OCI-LY3 (cell line): Measurements from ENCODE around the gene HSP90B1.

Experiments used
- CTCF ChIP-seq: fragments of 200-600, 300-600 bp; sonication (generic); IDR thresholded peaks from 2 replicates; pipeline ENCODE4 v1.5.1; 2014; ENCODE audit warnings: antibody characterized with exemption, low read length, low read depth
- EZH2phosphoT487 ChIP-seq: fragments of 200-600 bp; shearing (Covaris generic); IDR thresholded peaks from 2 replicates; pipeline ENCODE4 v1.6.1; 2018; ENCODE audit warnings: antibody characterized with exemption, mixed run types, low read depth

DNA sequence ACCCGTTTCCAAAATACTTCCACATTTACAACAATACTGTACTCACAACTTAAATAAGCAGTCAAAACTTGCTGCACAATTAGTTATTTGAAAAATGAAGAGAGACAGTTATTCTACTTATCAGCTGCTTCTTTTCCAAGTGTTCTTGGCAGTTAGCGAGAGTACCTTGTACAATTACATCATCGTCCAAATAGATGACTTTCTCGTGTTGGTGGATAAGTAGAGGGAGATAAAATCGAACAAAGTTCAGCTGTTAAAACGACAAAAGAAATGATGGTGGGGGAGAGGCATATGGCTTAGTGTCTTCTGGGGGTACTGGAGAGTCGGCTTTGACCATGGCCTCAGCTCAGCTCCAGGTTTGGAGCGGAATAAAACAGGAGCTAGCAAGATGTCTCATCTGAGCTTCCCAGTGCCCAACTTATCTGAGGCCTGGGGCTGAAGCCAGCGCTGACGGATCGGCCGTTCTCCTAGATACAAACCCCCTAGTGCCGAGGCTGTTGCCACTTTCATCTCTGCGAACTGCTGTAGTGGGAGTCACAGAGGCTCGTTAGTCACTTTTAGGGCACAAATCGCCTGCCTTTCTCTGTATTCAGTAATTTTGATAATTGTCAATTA lies 67.2 kb downstream of the HSP90B1 start:
- TF ChIP-seq CTCF (no peak), EZH2phosphoT487 (no peak)
